ENCODE measurements around the gene B4GAT1. TPM values are rescaled to one million over a fixed set of nuclear protein-coding genes. Genes with fewer than 3 reads are reported as not detected.
"Not testable (repeated sequence)": the region's sequence is repeated elsewhere in the genome, so short reads cannot be mapped to it uniquely, and the experiment has no call there.

B4GAT1 gene
- total RNA-seq, 3 donors from 2014 or later, result 6.4 to 10.3 (median 8.0) TPM

GRCh38 chr11:66326261-66327111 lies 20.9 kb downstream of the B4GAT1 start:
- no peak for DNase-seq
- H3K9me3 Mint-ChIP-seq, result no peaks in the 10 kb centered on the region
- ATAC-seq, result peak; percentile 18 to 21
- H3K36me3 Mint-ChIP-seq (ENCODE audit: insufficient read depth), result no peaks in the 10 kb centered on the region
- peaks cover 28% of the 10 kb centered on the region for H3K4me1 Mint-ChIP-seq (ENCODE audit: low read depth)
- H3K4me3 Mint-ChIP-seq, result no peak overlapping the region
- H3K27me3 Mint-ChIP-seq (ENCODE audit: low read depth), result no peaks in the 10 kb centered on the region

DNA sequence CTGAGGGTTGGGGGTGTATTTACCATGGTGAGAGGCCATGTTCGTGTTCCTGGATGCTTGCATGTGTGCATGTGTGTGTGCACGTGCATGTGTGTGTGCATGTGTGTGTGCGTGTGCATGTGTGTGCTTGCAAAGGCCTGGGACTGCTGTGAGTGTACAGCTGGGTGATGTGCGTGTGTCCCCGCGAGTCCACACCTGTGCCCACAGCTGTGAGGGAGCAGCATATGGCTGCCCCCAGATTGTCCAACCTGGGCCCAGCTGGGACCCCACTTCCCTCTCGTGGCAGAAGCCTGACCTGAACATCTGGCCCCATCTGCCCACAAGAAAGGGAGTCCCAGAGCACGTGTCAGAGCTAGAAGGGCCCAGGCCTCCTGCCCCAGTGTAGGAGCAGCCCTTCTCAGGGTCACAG lies 22.2 kb downstream of the B4GAT1 start:
- H3K4me1 Mint-ChIP-seq (ENCODE audit: low read depth), result peaks cover 28% of the 10 kb centered on the region
- no peak for ATAC-seq
- H3K9me3 Mint-ChIP-seq, result no peaks in the 10 kb centered on the region
- no peaks in the 10 kb centered on the region for H3K36me3 Mint-ChIP-seq (ENCODE audit: insufficient read depth)
- no peak overlapping the region for H3K4me3 Mint-ChIP-seq
- no peak for DNase-seq
- no peaks in the 10 kb centered on the region for H3K27me3 Mint-ChIP-seq (ENCODE audit: low read depth)

- ATAC-seq (no peak), DNase-seq (no peak)
- Mint-ChIP-seq H3K36me3 (ENCODE audit: insufficient read depth) (no peaks in the 10 kb centered on the region), H3K27me3 (ENCODE audit: low read depth) (no peaks in the 10 kb centered on the region), H3K4me1 (ENCODE audit: low read depth) (peaks cover 32% of the 10 kb centered on the region), H3K9me3 (no peaks in the 10 kb centered on the region), H3K4me3 (no peak overlapping the region)
Measured at GRCh38 chr11:66324664-66325063, 22.8 kb downstream of the B4GAT1 start.

- ATAC-seq, result no peak
- Mint-ChIP-seq H3K36me3 (ENCODE audit: insufficient read depth) (no peaks in the 10 kb centered on the region), H3K4me1 (ENCODE audit: low read depth) (peaks cover 41% of the 10 kb centered on the region), H3K4me3 (no peak overlapping the region), H3K9me3 (no peaks in the 10 kb centered on the region), H3K27me3 (ENCODE audit: low read depth) (peaks cover under 1% of the 10 kb centered on the region)
- no peak for DNase-seq
Measured at GRCh38 chr11:66323684-66324083, 23.7 kb downstream of the B4GAT1 start.

DNA sequence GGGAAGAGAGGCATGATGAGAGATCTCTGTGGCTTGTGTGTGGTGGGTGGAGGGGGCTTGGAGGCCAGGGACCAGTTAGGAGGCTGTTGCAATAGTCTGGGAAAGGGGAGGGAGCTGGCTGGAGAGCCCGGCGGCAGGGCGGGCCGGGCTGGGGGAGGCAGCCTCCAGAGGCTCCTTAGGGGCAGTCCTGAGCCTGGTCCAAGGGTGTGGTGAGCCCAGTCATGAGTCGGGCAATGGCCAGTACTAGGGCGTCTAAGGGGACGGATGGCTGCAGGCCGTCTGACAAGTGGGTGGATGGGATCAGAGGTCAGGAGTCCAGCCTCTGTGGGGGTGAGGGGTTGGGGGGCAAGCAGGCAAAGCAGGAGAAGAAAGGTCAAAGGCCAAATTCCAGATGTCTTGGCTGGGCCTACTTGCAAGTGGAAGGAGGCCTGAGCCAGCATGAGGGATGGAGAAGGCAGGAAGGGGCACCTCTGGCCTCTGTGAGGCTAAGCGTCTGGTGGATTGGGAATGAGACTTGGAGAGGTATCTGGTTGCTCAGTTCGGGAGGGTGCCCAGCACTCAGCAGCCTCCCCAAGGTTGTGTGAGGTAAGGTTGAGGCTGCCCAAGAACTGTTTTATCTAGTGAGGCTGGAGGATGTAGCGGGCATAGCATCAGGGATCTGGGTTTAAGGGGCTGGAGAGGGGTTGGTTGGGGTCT lies 24.5 kb downstream of the B4GAT1 start:
- H3K27me3 Mint-ChIP-seq (ENCODE audit: low read depth), result peaks cover 2% of the 10 kb centered on the region
- H3K4me3 Mint-ChIP-seq, result no peak overlapping the region
- peaks cover 41% of the 10 kb centered on the region for H3K4me1 Mint-ChIP-seq (ENCODE audit: low read depth)
- no peak for ATAC-seq
- DNase-seq, result no peak
- no peaks in the 10 kb centered on the region for H3K9me3 Mint-ChIP-seq
- no peaks in the 10 kb centered on the region for H3K36me3 Mint-ChIP-seq (ENCODE audit: insufficient read depth)

GRCh38 chr11:66321606-66322005 lies 25.8 kb downstream of the B4GAT1 start:
- H3K9me3 Mint-ChIP-seq, result no peaks in the 10 kb centered on the region
- H3K4me1 Mint-ChIP-seq (ENCODE audit: low read depth), result peaks cover 39% of the 10 kb centered on the region
- no peak for ATAC-seq
- no peak overlapping the region for H3K4me3 Mint-ChIP-seq
- no peak for DNase-seq
- peaks cover 2% of the 10 kb centered on the region for H3K27me3 Mint-ChIP-seq (ENCODE audit: low read depth)
- H3K36me3 Mint-ChIP-seq (ENCODE audit: insufficient read depth), result no peaks in the 10 kb centered on the region

GRCh38 chr11:66320748-66321147 lies 26.7 kb downstream of the B4GAT1 start:
- not testable (repeated sequence) for H3K4me3 Mint-ChIP-seq; H3K9me3 Mint-ChIP-seq; H3K27me3 Mint-ChIP-seq (ENCODE audit: low read depth); H3K36me3 Mint-ChIP-seq (ENCODE audit: insufficient read depth); DNase-seq; ATAC-seq
- peaks cover 37% of the 10 kb centered on the region for H3K4me1 Mint-ChIP-seq (ENCODE audit: low read depth)

GRCh38 chr11:66320289-66320688 lies 27.1 kb downstream of the B4GAT1 start:
- H3K27me3 Mint-ChIP-seq (ENCODE audit: low read depth); H3K4me3 Mint-ChIP-seq; ATAC-seq; DNase-seq; H3K36me3 Mint-ChIP-seq (ENCODE audit: insufficient read depth); H3K9me3 Mint-ChIP-seq: not testable (repeated sequence)
- peaks cover 39% of the 10 kb centered on the region for H3K4me1 Mint-ChIP-seq (ENCODE audit: low read depth)

DNA sequence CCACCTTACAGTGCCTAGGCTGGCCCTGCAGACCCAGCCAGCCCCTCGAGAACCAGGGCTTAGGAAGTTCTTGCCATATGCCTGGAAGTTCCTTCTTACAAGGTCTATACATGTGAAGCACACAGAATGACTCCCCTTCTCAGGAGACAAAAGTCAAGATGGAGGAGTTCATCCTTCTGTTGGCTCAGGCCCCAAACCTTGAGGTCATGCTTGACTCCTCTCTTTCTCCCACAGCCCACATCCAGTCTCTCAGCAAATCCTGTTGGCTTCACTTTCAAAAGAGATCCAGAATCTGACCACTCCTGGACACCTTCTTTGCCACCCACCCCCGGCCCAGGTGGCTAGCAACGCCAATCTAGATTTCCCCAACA lies 28.8 kb downstream of the B4GAT1 start:
- Mint-ChIP-seq H3K27me3 (ENCODE audit: low read depth) (peaks cover 2% of the 10 kb centered on the region), H3K4me3 (no peak overlapping the region), H3K4me1 (ENCODE audit: low read depth) (peaks cover 51% of the 10 kb centered on the region), H3K36me3 (ENCODE audit: insufficient read depth) (no peaks in the 10 kb centered on the region), H3K9me3 (no peaks in the 10 kb centered on the region)
- ATAC-seq (no peak), DNase-seq (no peak)

DNA sequence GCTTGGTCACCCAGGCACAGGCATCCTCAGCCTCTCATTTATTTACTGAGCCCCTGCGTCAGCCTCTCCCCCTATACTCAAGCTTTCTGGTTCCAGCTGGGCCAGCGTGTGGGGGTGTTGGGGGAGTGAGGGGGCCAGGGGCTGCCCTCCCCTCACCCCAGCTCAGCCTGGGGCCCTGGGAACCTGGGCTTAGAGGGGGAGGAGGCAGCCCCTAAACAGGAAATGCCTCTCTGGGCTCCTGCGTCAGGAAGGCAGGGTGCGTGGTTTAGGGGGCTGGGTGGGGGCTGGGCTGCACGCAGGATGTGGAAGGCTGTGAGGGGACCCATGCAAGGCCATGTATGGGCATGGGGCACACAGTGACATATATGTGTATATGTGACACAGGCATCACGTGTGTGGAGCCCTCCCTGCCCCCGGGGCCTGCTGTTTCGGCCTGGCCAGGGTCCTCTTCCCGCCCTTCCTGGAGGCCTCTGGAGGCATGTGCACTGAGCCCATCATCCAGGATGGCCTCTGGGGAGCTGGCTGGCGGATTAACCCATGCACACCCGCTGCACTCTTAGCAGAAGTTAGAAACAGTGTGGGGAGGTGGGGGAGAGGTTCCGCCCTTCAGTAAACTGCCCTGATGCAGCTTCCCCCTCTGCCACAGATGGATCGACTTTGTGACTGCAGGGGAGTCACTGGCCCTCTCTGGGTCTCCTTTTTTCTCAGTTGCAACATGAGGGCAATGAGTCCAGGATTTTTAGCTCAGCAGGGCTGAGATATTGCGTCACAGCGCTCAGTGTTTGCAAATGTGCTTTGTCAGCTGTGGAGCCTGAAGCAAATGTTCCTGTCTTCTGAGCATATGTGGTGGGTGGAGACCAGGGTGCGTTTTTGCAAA lies 29.5 kb downstream of the B4GAT1 start:
- ATAC-seq, result peak; percentile 56 to 58
- DNase-seq, result no peak

DNA sequence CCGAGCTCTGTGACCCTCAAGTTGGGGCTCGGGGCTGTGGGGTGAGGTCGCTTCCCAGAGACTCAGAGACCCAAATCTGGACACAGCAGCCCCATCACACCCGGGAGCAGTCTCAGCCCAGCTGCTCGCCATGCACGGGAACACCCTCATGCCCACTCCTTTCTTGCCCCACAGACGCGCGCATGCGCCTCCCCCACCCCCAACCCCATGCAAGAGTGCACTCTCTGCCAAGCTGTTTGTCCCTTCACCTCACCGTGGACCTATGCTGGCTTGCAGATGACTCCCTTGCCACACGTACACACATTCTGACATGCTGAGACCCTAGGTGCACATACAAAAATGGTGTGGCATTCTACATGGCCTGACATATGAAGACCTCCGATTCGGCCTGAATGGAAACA lies 30.1 kb downstream of the B4GAT1 start:
- ATAC-seq (no peak), DNase-seq (peak; percentile 28)
- H3K36me3 Mint-ChIP-seq (ENCODE audit: insufficient read depth), result no peaks in the 10 kb centered on the region
- H3K4me3 Mint-ChIP-seq, result peak overlapping the region; percentile 47
- H3K9me3 Mint-ChIP-seq, result no peaks in the 10 kb centered on the region
- peaks cover 57% of the 10 kb centered on the region for H3K4me1 Mint-ChIP-seq (ENCODE audit: low read depth)
- peaks cover 2% of the 10 kb centered on the region for H3K27me3 Mint-ChIP-seq (ENCODE audit: low read depth)

More for the DNA sequence above, 29.5 kb downstream of the B4GAT1 start:
- no peaks in the 10 kb centered on the region for H3K36me3 Mint-ChIP-seq (ENCODE audit: insufficient read depth)
- H3K27me3 Mint-ChIP-seq (ENCODE audit: low read depth), result peaks cover 2% of the 10 kb centered on the region
- H3K4me3 Mint-ChIP-seq, result peak overlapping the region; percentile 21
- no peaks in the 10 kb centered on the region for H3K9me3 Mint-ChIP-seq
- H3K4me1 Mint-ChIP-seq (ENCODE audit: low read depth), result peaks cover 55% of the 10 kb centered on the region

DNA sequence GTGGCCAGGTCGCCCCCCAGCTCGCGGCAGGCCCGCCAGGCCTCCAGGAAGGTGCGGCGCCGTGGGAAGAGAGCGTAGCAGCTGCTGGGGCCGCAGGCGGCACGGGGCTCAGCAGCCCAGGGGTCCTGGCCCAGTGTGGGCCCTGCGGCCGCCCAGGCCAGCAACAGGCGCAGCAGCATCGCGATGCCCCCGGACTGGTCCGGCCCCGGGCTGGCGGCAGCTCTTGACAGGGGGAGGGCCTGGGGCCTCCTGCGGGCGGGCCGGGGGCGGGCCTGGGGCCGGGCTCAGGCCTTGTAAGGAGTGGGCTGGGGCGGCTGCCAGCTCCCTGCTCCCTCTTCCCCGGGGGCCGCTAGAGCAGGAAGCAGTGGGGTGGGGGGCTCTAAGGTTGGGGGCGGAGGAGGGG lies 30.6 kb downstream of the B4GAT1 start, which contains the start of gene CD248:
TSS of gene CD248 (minus strand) at position 196 of the 403 bp plus-strand sequence. CDS start at position 179, 17 bp downstream.
- no peaks in the 10 kb centered on the region for H3K9me3 Mint-ChIP-seq

GRCh38 chr11:66315921-66316811 lies 31.3 kb downstream of the B4GAT1 start:
- DNase-seq (no peak), ATAC-seq (no peak)
- Mint-ChIP-seq H3K36me3 (ENCODE audit: insufficient read depth) (no peaks in the 10 kb centered on the region), H3K9me3 (no peaks in the 10 kb centered on the region), H3K4me3 (no peak overlapping the region), H3K4me1 (ENCODE audit: low read depth) (peaks cover 66% of the 10 kb centered on the region), H3K27me3 (ENCODE audit: low read depth) (peaks cover 2% of the 10 kb centered on the region)

More for the DNA sequence above, 30.6 kb downstream of the B4GAT1 start, which contains the start of gene CD248:
- Mint-ChIP-seq H3K4me3 (peak within 1 kb of the TSS; percentile 47), H3K4me1 (ENCODE audit: low read depth) (peaks cover 62% of the 10 kb centered on the region), H3K27me3 (ENCODE audit: low read depth) (peaks cover 2% of the 10 kb centered on the region), H3K36me3 (ENCODE audit: insufficient read depth) (no peaks in the 10 kb centered on the region)
- no peak for DNase-seq
- no peak for ATAC-seq
